WERI-Rb-1 (cell line): ENCODE measurements around the gene ARHGEF6.

ENCODE experiments used
- DNase-seq: peaks from one replicate; pipeline ENCODE4 v3.0.0-alpha.2; 2020
- H3K27ac ChIP-seq: fragments of 250-450 bp; sonication (Bioruptor Pico); 2 replicates; pipeline ENCODE4 v1.5.1; 2020; ENCODE audit warnings: mild to moderate bottlenecking, moderate library complexity
- H3K27me3 ChIP-seq: fragments of 250-450 bp; sonication (Bioruptor Pico); 2 replicates; pipeline ENCODE4 v1.5.1; 2021; ENCODE audit warnings: mild to moderate bottlenecking, low read depth, moderate library complexity; ENCODE audit not compliant: insufficient read depth, severe bottlenecking
- H3K36me3 ChIP-seq: fragments of 250-450 bp; sonication (Bioruptor Pico); 2 replicates; pipeline ENCODE4 v1.5.1; 2020; ENCODE audit warnings: mild to moderate bottlenecking, moderate library complexity
- H3K4me3 ChIP-seq: 2 replicates; pipeline ENCODE4 v1.5.1; 2011; ENCODE audit warnings: low read depth, mild to moderate bottlenecking, control low read depth, low read length
- H3K9me3 ChIP-seq: fragments of 250-450 bp; sonication (Bioruptor Pico); 2 replicates; pipeline ENCODE4 v1.5.1; 2021; ENCODE audit warnings: mild to moderate bottlenecking, moderate library complexity; ENCODE audit not compliant: severe bottlenecking
- TF ChIP-seq, protein P1 (sequence below): IDR thresholded peaks from 2 replicates; pipeline ENCODE4 v1.5.1; 2011; ENCODE audit warnings: low read depth, mild to moderate bottlenecking, control low read depth, inconsistent platforms, low read length

ARHGEF6 gene

DNA sequence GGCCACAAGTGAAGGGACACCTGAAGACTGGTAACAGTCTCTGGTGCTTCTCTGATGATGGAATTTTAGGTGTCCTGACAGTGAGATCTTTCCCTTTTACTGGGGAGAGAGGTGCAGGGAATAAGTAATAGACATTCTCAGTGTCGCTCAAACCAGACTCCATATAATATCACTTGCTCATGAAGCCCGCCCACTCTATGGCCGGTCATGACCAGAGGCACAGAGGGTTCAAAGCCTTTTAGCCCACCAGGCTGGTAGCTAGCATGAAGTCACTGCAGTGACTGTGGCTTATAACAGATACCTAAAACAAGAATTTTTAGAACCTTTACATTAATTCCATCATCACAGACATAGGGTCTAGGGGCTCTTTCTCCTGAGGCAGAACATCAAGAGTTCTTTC lies 129.9 kb downstream of the ARHGEF6 start:
- Histone ChIP-seq H3K36me3 (no peaks in the 10 kb centered on the region), H3K27ac (peak overlapping the region; percentile 50), H3K4me3 (no peak overlapping the region), H3K27me3 (peaks cover 7% of the 10 kb centered on the region), H3K9me3 (no peaks in the 10 kb centered on the region)
- no peak for DNase-seq
- TF ChIP-seq, protein P1, sequence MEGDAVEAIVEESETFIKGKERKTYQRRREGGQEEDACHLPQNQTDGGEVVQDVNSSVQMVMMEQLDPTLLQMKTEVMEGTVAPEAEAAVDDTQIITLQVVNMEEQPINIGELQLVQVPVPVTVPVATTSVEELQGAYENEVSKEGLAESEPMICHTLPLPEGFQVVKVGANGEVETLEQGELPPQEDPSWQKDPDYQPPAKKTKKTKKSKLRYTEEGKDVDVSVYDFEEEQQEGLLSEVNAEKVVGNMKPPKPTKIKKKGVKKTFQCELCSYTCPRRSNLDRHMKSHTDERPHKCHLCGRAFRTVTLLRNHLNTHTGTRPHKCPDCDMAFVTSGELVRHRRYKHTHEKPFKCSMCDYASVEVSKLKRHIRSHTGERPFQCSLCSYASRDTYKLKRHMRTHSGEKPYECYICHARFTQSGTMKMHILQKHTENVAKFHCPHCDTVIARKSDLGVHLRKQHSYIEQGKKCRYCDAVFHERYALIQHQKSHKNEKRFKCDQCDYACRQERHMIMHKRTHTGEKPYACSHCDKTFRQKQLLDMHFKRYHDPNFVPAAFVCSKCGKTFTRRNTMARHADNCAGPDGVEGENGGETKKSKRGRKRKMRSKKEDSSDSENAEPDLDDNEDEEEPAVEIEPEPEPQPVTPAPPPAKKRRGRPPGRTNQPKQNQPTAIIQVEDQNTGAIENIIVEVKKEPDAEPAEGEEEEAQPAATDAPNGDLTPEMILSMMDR = no peak

DNA sequence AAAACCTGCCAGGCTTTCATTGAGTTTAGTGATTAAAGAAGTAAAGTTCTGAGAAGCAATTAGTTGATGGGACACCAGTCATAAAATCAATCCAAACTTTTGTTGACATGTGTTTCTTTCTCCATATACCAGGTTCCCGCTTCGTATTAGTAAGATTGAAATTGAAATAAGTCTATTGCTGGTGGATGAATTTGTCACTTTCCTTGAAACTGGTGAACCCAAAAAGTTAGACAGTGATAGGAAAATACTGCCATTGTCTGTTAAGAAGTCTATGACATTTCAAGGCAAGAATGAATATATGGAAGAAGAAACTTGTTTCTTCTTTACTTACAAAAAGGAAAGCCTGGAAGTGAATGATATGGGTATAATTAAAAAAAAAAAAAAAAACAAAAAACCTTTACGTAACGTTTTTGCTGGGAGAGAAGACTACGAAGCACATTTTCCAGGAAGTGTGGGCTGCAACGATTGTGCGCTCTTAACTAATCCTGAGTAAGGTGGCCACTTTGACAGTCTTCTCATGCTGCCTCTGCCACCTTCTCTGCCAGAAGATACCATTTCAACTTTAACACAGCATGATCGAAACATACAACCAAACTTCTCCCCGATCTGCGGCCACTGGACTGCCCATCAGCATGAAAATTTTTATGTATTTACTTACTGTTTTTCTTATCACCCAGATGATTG lies 132.9 kb downstream of the ARHGEF6 start, which contains the start of gene CD40LG:
Gene CD40LG, plus strand, starts transcription at position 482 of the 684 bp plus-strand sequence. Its CDS starts 91 bp downstream, at position 573.
- TF ChIP-seq, protein P1 = no peak

DNA sequence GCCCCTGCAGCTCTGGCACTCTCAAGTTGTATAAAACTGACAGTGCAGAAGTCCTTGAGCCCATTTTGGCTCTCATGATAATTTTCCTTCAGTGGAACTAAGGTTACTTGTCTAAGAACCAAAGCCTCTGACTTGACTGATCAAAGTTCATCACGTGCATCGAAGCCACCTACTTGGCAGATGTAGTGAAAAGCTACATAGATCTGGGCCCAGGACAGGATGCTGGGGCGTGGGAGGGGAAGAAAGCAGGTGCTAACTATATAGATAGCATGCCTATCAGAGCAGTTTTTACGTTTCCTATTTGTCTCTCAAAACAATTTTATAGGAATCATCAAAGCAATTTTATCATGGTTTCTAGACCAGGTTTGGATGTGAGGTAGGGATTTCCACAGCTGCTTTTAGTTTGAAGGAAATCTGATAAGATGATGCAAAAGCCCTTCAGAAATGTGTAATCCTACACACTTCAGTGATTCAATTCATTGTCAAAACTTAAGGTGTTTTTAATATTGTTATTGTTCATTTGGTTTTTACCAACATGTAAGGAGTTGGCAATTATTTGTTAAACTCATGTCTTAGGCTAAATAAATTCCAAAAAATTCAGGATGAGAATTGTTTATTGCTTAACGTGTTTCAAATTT lies 134.0 kb downstream of the ARHGEF6 start:
- DNase-seq = no peak
- TF ChIP-seq, protein P1 = no peak
- Histone ChIP-seq H3K4me3 (no peak overlapping the region), H3K27me3 (no peaks in the 10 kb centered on the region), H3K27ac (no peak overlapping the region), H3K9me3 (no peaks in the 10 kb centered on the region), H3K36me3 (no peaks in the 10 kb centered on the region)

More for the DNA sequence above, 132.9 kb downstream of the ARHGEF6 start, which contains the start of gene CD40LG:
- H3K27me3 ChIP-seq = no peaks in the 10 kb centered on the region
- no peak within 1 kb of the TSS for H3K4me3 ChIP-seq
- H3K36me3 ChIP-seq = no peaks in the 10 kb centered on the region
- H3K27ac ChIP-seq = no peak within 1 kb of the TSS
- no peaks in the 10 kb centered on the region for H3K9me3 ChIP-seq
- DNase-seq = no peak

DNA sequence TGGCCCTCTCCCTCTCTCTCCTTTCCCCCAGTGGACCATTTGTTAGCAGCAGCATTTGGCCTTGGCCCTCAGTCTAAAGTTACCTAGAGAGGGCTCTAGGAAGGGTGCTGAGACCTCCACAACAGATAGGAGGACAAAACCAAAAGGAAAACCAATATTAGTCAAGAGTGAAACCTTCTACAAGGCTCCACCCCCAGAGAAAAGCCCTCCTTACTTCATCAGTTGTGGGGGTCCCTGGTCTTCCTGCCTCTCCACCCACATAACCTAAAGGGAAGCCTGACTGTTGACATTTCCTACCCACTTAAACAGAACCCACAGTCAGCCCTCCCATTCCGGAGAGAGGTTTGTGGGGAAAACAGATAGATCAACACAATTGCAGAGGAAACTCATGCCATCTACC lies 137.5 kb downstream of the ARHGEF6 start:
- H3K9me3 ChIP-seq = no peaks in the 10 kb centered on the region
- no peaks in the 10 kb centered on the region for H3K27me3 ChIP-seq

DNA sequence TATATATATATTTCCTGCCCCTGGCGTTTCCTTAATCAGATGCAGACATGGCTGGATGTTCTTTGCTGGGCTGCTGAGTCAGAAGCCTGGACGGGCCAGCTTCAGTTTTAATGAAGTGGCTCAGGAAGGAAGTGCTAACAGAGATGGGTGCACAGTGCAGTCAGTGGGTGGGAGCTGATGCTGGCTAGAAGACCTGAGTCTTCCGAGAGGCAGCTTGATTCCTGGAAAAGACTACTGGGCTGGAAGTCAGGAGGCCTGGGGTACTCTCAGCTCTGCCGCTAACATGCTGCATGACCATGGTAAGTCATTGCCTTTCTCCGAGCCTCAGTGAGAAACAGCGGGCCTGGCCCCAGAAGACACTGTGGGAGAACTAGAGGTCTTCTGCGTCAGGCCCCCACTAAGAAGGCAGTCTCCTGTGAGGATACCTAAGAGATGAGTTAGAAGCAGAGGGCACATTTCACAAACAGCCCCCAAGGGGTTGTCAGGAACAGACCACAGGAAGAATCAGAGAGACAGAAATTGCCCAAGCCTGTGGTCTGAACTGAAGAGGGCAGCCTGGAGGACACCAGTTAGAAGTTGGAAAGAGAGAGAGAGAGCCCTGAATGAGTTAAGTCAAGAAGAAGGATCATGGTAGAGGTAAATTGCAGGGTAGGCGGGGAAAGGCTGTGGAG lies 141.1 kb downstream of the ARHGEF6 start:
- H3K36me3 ChIP-seq = no peaks in the 10 kb centered on the region
- TF ChIP-seq, protein P1 = no peak
- no peaks in the 10 kb centered on the region for H3K27me3 ChIP-seq
- H3K9me3 ChIP-seq = no peaks in the 10 kb centered on the region
- no peak overlapping the region for H3K4me3 ChIP-seq
- no peak overlapping the region for H3K27ac ChIP-seq
- no peak for DNase-seq

More for the DNA sequence above, 137.5 kb downstream of the ARHGEF6 start:
- Histone ChIP-seq H3K36me3 (no peaks in the 10 kb centered on the region), H3K4me3 (no peak overlapping the region), H3K27ac (no peak overlapping the region)
- TF ChIP-seq, protein P1 = no peak
- no peak for DNase-seq
